ENCODE data around the gene C1RL. TPM values are rescaled to one million over a fixed set of nuclear protein-coding genes. Genes with fewer than 3 reads are reported as not detected.

Gene C1RL
- total RNA-seq: 28.7 and 43.4 TPM in 2 replicates

GRCh38 chr12:7108796-7109571, at the start of gene C1RL:
C1RL (minus strand) TSS chr12:7109214; CDS start chr12:7109180, 34 bp downstream.

GRCh38 chr12:7129872-7130691, 21.1 kb upstream of the C1RL start, which contains the start of gene CLSTN3:
CLSTN3 (plus strand) TSS chr12:7130371; CDS start chr12:7130649, 278 bp downstream.

GRCh38 chr12:7128681-7129286, 19.8 kb upstream of the C1RL start, which contains the start of gene RBP5:
RBP5 (minus strand) TSS chr12:7128889; CDS start chr12:7128775, 114 bp downstream.

GRCh38 chr12:7092229-7092985, 16.6 kb downstream of the C1RL start, which contains the start of gene C1R:
C1R (minus strand) TSS chr12:7092445; CDS start chr12:7092388, 57 bp downstream.

GRCh38 chr12:7060353-7060954, 48.6 kb downstream of the C1RL start, which contains the start of gene C1S:
C1S (plus strand) TSS chr12:7060718; CDS start chr12:7061913, 1,195 bp downstream.

Small RNA genes within 50 kb of the gene (small RNA-seq; reads per million reads assigned to genes)
- gene RNU6-485P: not detected

Other genes with a start within 250 kb of the C1RL start
- gene TPI1, start 241.7 kb downstream of the C1RL start, total RNA-seq: 941 and 1,349 TPM in 2 replicates
- 4.0 and 4.9 TPM in 2 replicates for gene SPSB2, start 235.9 kb downstream of the C1RL start, total RNA-seq
- 5.1 TPM in 2 replicates for gene LRRC23, start 204.4 kb downstream of the C1RL start, total RNA-seq
- 6.6 and 9.0 TPM in 2 replicates for gene ENO2, start 194.6 kb downstream of the C1RL start, total RNA-seq
- 10.3 and 11.7 TPM in 2 replicates for gene ATN1, start 181.3 kb downstream of the C1RL start, total RNA-seq
- not detected in 2 replicates for gene RNU7-1, start 165.4 kb downstream of the C1RL start, total RNA-seq
- 37.7 and 63.9 TPM in 2 replicates for gene C12orf57, start 165.2 kb downstream of the C1RL start, total RNA-seq
- not detected in 2 replicates for gene PTPN6, start 157.9 kb downstream of the C1RL start, total RNA-seq
- gene PHB2, start 138.6 kb downstream of the C1RL start, total RNA-seq: 213 and 237 TPM in 2 replicates
- gene EMG1, start 138.3 kb downstream of the C1RL start, total RNA-seq: 44.5 and 46.1 TPM in 2 replicates
- 24.3 and 27.8 TPM in 2 replicates for gene LPCAT3, start 90.7 kb downstream of the C1RL start, total RNA-seq
- 43.2 and 191 TPM in 2 replicates for gene C1S, start 48.5 kb downstream of the C1RL start, total RNA-seq
- gene C1R, start 16.8 kb downstream of the C1RL start, total RNA-seq: 30.1 and 155 TPM in 2 replicates
- not detected in 2 replicates for gene RBP5, start 19.7 kb upstream of the C1RL start, total RNA-seq
- 5.9 and 6.6 TPM in 2 replicates for gene CLSTN3, start 21.2 kb upstream of the C1RL start, total RNA-seq
- 27.6 and 30.5 TPM in 2 replicates for gene PEX5, start 80.5 kb upstream of the C1RL start, total RNA-seq
- not detected in 2 replicates for gene ACSM4, start 194.9 kb upstream of the C1RL start, total RNA-seq

Data from subcutaneous preadipocyte (primary cell).